Measurements from ENCODE around the gene CCDC85C. TPM values are rescaled to one million over a fixed set of nuclear protein-coding genes. Genes with fewer than 3 reads are reported as not detected.

CCDC85C gene
- total and polyA plus RNA-seq, 3 donors from 2014 or later: 25.6 to 28.3 (median 26.4) TPM

- Histone ChIP-seq H3K9me3 (no peaks in the 10 kb centered on the region), H3K4me3 (no peak overlapping the region), H3K27me3 (no peaks in the 10 kb centered on the region), H3K27ac (no peak overlapping the region), H3K4me1 (no peaks in the 10 kb centered on the region), H3K36me3 (ENCODE audit: low read depth, missing control alignments) (no peaks in the 10 kb centered on the region)
- TF ChIP-seq POLR2A (IDR thresholded peaks at IDR 0.05) (no peak), CTCF (IDR thresholded peaks at IDR 0.05) (no peak)
- DNase-seq: no peak
- WGBS, 2 donors: 92 to 94% methylated on average over 2 of the region's 2 CpGs
- intact Hi-C loops (cut with DNase I; ENCODE audit: low total_unique reads): no loop called here
Measured at GRCh38 chr14:99627100-99627499, 23.1 kb upstream of the CCDC85C start.

- Histone ChIP-seq H3K9me3 (no peaks in the 10 kb centered on the region), H3K27ac (no peak overlapping the region), H3K27me3 (no peaks in the 10 kb centered on the region), H3K36me3 (ENCODE audit: low read depth, missing control alignments) (no peaks in the 10 kb centered on the region), H3K4me3 (no peak overlapping the region), H3K4me1 (no peaks in the 10 kb centered on the region)
- intact Hi-C loops (cut with DNase I; ENCODE audit: low total_unique reads): no loop called here
- TF ChIP-seq POLR2A (IDR thresholded peaks at IDR 0.05): no peak
- no peak for TF ChIP-seq CTCF (IDR thresholded peaks at IDR 0.05)
- 87 to 93% methylated on average over 7 to 8 of the region's 11 CpGs for WGBS, 2 donors
- no peak for DNase-seq
Measured at GRCh38 chr14:99626041-99626648, 22.1 kb upstream of the CCDC85C start.

GRCh38 chr14:99625476-99625875 is 21.5 kb upstream of the CCDC85C start:
- 89 to 93% methylated on average over 2 to 3 of the region's 3 CpGs for WGBS, 2 donors
- intact Hi-C loops (cut with DNase I; ENCODE audit: low total_unique reads): no loop called here

GRCh38 chr14:99624971-99625370 is 21.0 kb upstream of the CCDC85C start:
- H3K36me3 ChIP-seq (ENCODE audit: low read depth, missing control alignments): no peaks in the 10 kb centered on the region
- no peaks in the 10 kb centered on the region for H3K4me1 ChIP-seq
- no peak overlapping the region for H3K27ac ChIP-seq
- H3K27me3 ChIP-seq: no peaks in the 10 kb centered on the region
- no peak for DNase-seq
- TF ChIP-seq CTCF (IDR thresholded peaks at IDR 0.05) (no peak), POLR2A (IDR thresholded peaks at IDR 0.05) (no peak)
- 82 to 88% methylated on average over 13 of the region's 13 CpGs for WGBS, 2 donors
- no peaks in the 10 kb centered on the region for H3K9me3 ChIP-seq
- intact Hi-C loops (cut with DNase I; ENCODE audit: low total_unique reads): no loop called here
- H3K4me3 ChIP-seq: no peak overlapping the region

More at GRCh38 chr14:99625476-99625875, 21.5 kb upstream of the CCDC85C start:
- no peak for TF ChIP-seq CTCF (IDR thresholded peaks at IDR 0.05)
- TF ChIP-seq POLR2A (IDR thresholded peaks at IDR 0.05): no peak
- Histone ChIP-seq H3K27me3 (no peaks in the 10 kb centered on the region), H3K4me3 (no peak overlapping the region), H3K9me3 (no peaks in the 10 kb centered on the region), H3K27ac (no peak overlapping the region), H3K4me1 (no peaks in the 10 kb centered on the region), H3K36me3 (ENCODE audit: low read depth, missing control alignments) (no peaks in the 10 kb centered on the region)
- DNase-seq: no peak

GRCh38 chr14:99624024-99624423 is 20.0 kb upstream of the CCDC85C start:
- intact Hi-C loops (cut with DNase I; ENCODE audit: low total_unique reads): no loop called here

More at GRCh38 chr14:99624024-99624423, 20.0 kb upstream of the CCDC85C start:
- no peak overlapping the region for H3K27ac ChIP-seq
- no peaks in the 10 kb centered on the region for H3K27me3 ChIP-seq
- DNase-seq: no peak
- TF ChIP-seq POLR2A (IDR thresholded peaks at IDR 0.05) (no peak), CTCF (IDR thresholded peaks at IDR 0.05) (no peak)
- no peaks in the 10 kb centered on the region for H3K4me1 ChIP-seq
- H3K9me3 ChIP-seq: no peaks in the 10 kb centered on the region
- no peak overlapping the region for H3K4me3 ChIP-seq
- WGBS, 2 donors: 86 to 93% methylated on average over 5 to 6 of the region's 6 CpGs
- H3K36me3 ChIP-seq (ENCODE audit: low read depth, missing control alignments): no peaks in the 10 kb centered on the region

All from testis (tissue), 3 donors.